K562 (cell line): Measurements from ENCODE around the gene MRPS6. TPM values are rescaled to one million over a fixed set of nuclear protein-coding genes. Genes with fewer than 3 reads are reported as not detected.
A peak's percentile ranks its signal among the peaks of the same experiment; 100 is the strongest.

Experiments used
- ATF1 ChIP-seq, 2 experiments: fragments of 450-650 bp in 1 of 2; IDR thresholded peaks; 2 replicates each; pipeline ENCODE4 v1.6.1; 2016; ENCODE audit warnings: missing compliant biosample characterization in 1 of 2, missing genetic modification characterization in 1 of 2
- CBFB ChIP-seq: sonication (generic); formaldehyde crosslinking; IDR thresholded peaks from 2 replicates; pipeline ENCODE4 v1.4.0; 2020; ENCODE audit warnings: mild to moderate bottlenecking, missing genetic modification reagents
- ELF4 ChIP-seq: fragments of 450-650 bp; formaldehyde crosslinking; IDR thresholded peaks from 2 replicates; pipeline ENCODE4 v1.4.0; 2022; ENCODE audit warnings: missing genetic modification characterization
- EWSR1 ChIP-seq: fragments of 450-650 bp; IDR thresholded peaks from 2 replicates; pipeline ENCODE4 v1.6.1; 2018; ENCODE audit warnings: borderline replicate concordance, mild to moderate bottlenecking, low read depth, moderate library complexity; ENCODE audit not compliant: partially characterized antibody
- FUS ChIP-seq: fragments of 200-400 bp; formaldehyde crosslinking; optimal IDR thresholded peaks from 2 replicates; pipeline ENCODE3; 2017; ENCODE audit warnings: low read depth, low read length
- GTF2A2 ChIP-seq: IDR thresholded peaks from 2 replicates; pipeline ENCODE4 v1.6.1; 2016; ENCODE audit warnings: mild to moderate bottlenecking, missing genetic modification characterization, missing compliant biosample characterization
- HCFC1 ChIP-seq: IDR thresholded peaks from 2 replicates; pipeline ENCODE4 v1.6.1; 2012; ENCODE audit warnings: low read depth, low read length, improper control_type of control experiment
- HIVEP1 ChIP-seq: fragments of 250-450 bp; sonication (Bioruptor Pico); IDR thresholded peaks from 2 replicates; pipeline ENCODE4 v1.4.0; 2020; ENCODE audit warnings: mild to moderate bottlenecking
- HNRNPH1 ChIP-seq: fragments of 200-400 bp; formaldehyde crosslinking; optimal IDR thresholded peaks from 2 replicates; pipeline ENCODE3; 2017; ENCODE audit warnings: low read depth, mild to moderate bottlenecking, low read length, moderate library complexity
- KAT8 ChIP-seq: fragments of 450-650 bp; IDR thresholded peaks from 2 replicates; pipeline ENCODE4 v1.6.1; 2016; ENCODE audit warnings: low read depth, mild to moderate bottlenecking
- MYNN ChIP-seq, 2 experiments: sonication (generic); formaldehyde crosslinking in 1 of 2; IDR thresholded peaks; 2 replicates each; pipeline versions ENCODE4 v1.5.0 to v1.6.1; 2016 to 2020; ENCODE audit warnings: antibody characterized with exemption in 1 of 2, missing genetic modification reagents in 1 of 2
- NCOA4 ChIP-seq: fragments of 450-650 bp; IDR thresholded peaks from 2 replicates; pipeline ENCODE4 v1.6.1; 2018; ENCODE audit warnings: mild to moderate bottlenecking; ENCODE audit not compliant: partially characterized antibody
- NELFE ChIP-seq: IDR thresholded peaks from 2 replicates; pipeline ENCODE4 v1.6.1; 2011; ENCODE audit warnings: mild to moderate bottlenecking; ENCODE audit not compliant: insufficient read depth, insufficient read length
- SAP30 ChIP-seq: fragments of 200-600 bp; sonication (generic); IDR thresholded peaks from 2 replicates; pipeline ENCODE4 v1.6.1; 2012; ENCODE audit warnings: borderline replicate concordance, low read depth, mild to moderate bottlenecking, moderate library complexity, low read length, control low read depth, inconsistent platforms; ENCODE audit not compliant: insufficient read depth, poor library complexity, severe bottlenecking
- SRSF1 ChIP-seq: fragments of 200-400 bp; formaldehyde crosslinking; IDR thresholded peaks from 2 replicates; pipeline ENCODE4 v1.6.1; 2017; ENCODE audit warnings: mild to moderate bottlenecking, low read depth, low read length, moderate library complexity
- TCFL5 ChIP-seq: fragments of 250-450 bp; sonication (Bioruptor Pico); conservative IDR thresholded peaks from 2 replicates; pipeline ENCODE4 v1.6.1; 2021; ENCODE audit warnings: mild to moderate bottlenecking, moderate library complexity, matching md5 sums
- ZEB2 ChIP-seq: fragments of 450-650 bp; IDR thresholded peaks from 2 replicates; pipeline ENCODE4 v1.6.1; 2016
- ZKSCAN3 ChIP-seq: fragments of 250-450 bp; sonication (Bioruptor Pico); IDR thresholded peaks from 2 replicates; pipeline ENCODE4 v1.4.0; 2020
- polyA plus RNA-seq, 8 experiments: library from polyadenylated mRNA; depleted of rRNA in 4 of 8; stranded (reverse) in 5 of 8; unstranded in 3 of 8; fragments of >200 nt; fragmentation: Nextera tagmentation in 2 of 8; fragmentation: Illumina TruSeq in 1 of 8; extraction: Ambion mirVana in 2 of 8; extraction: Trizol in 1 of 8; gene quantifications; 2 replicates each; pipeline versions ENCODE4 v1.2.1 to v1.2.3, GENCODE V29; 2011 to 2014; ENCODE audit warnings: inconsistent platforms in 1 of 8, missing spikeins in 1 of 8
- total RNA-seq, 7 experiments: library from RNA; depleted of rRNA in 6 of 7; stranded (reverse); fragments of >200 nt in 6 of 7; fragmentation: Illumina TruSeq in 2 of 7; extraction: Trizol in 2 of 7; gene quantifications; 2 replicates each; pipeline versions ENCODE4 v1.2.1 to v1.2.3, GENCODE V29; 2011 to 2021; ENCODE audit warnings: low replicate concordance in 1 of 7
- TF ChIP-seq, protein P1 (sequence below): fragments of 250-450 bp; sonication (Bioruptor Pico); IDR thresholded peaks from 2 replicates; pipeline ENCODE4 v1.4.0; 2020; ENCODE audit warnings: mild to moderate bottlenecking
- TF ChIP-seq, protein P2 (sequence below): sonication (generic); formaldehyde crosslinking; IDR thresholded peaks from 2 replicates; pipeline ENCODE4 v1.8.1; 2023; ENCODE audit warnings: mild to moderate bottlenecking, missing genetic modification reagents, moderate library complexity
- TF ChIP-seq, protein P3 (sequence below): fragments of 200-800 bp; sonication (Bioruptor generic); IDR thresholded peaks from 2 replicates; pipeline ENCODE4 v1.6.1; 2016; ENCODE audit warnings: missing genetic modification characterization, missing compliant biosample characterization

MRPS6 gene
- total and polyA plus RNA-seq, 9 of the 15 experiments (the other 6 are each of a cell fraction or from before 2014, with no cell fraction given): 26.1 to 72.0 (median 39.3) TPM

DNA sequence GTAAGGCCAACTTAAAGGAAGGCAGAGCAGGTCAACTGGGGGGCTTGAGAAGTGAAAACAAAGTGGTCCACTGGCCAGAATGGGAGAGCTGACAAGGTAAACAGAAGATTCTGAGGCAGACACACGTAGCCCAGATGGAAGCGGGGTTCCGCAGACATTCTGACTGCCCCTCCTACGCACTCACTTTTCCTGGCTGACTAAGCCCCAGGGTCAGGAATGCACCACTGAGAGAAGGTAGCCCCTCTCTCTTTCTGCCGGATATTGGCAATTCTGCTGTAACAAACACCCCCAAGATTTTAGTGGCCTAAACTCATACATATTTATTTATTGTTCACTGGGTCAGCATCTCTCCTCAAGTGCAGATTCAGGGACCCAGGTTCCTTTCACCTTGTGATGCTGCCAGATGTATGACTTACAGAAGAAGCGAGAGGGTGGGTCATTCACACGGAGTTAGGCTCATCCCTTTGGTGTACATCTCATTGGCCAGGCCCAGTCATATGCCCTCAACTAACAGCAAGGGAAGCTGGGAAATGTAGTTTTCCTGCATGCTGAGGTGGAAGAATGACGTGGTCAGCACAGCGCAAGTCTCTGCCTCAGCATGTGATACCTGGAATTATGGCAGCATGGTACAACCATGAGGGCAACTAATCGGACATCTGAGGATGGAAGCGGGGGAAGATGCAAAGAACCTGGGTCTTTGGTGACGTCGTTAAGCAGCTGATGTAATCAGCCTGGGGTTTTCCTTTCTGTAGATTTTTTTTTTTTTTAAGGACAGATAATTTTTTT, 43.4 kb upstream of the MRPS6 start (continued):
- TF ChIP-seq, protein P1, sequence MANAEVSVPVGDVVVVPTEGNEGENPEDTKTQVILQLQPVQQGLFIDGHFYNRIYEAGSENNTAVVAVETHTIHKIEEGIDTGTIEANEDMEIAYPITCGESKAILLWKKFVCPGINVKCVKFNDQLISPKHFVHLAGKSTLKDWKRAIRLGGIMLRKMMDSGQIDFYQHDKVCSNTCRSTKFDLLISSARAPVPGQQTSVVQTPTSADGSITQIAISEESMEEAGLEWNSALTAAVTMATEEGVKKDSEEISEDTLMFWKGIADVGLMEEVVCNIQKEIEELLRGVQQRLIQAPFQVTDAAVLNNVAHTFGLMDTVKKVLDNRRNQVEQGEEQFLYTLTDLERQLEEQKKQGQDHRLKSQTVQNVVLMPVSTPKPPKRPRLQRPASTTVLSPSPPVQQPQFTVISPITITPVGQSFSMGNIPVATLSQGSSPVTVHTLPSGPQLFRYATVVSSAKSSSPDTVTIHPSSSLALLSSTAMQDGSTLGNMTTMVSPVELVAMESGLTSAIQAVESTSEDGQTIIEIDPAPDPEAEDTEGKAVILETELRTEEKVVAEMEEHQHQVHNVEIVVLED (CRISPR knock-in tag): no peak
- no peak for TF ChIP-seq EWSR1
- TF ChIP-seq FUS: no peak
- no peak for TF ChIP-seq NCOA4
- TF ChIP-seq ATF1 (CRISPR knock-in tag; IDR thresholded peaks at IDR 0.05): no peak
- peak; percentile 96 for TF ChIP-seq ATF1 (tag; IDR thresholded peaks at IDR 0.05)
- TF ChIP-seq CBFB (CRISPR knock-in tag): no peak
- no peak for TF ChIP-seq SRSF1
- TF ChIP-seq ELF4 (CRISPR knock-in tag): no peak
- TF ChIP-seq MYNN (IDR thresholded peaks at IDR 0.05): no peak
- no peak for TF ChIP-seq MYNN (CRISPR knock-in tag; IDR thresholded peaks at IDR 0.05)
- TF ChIP-seq TCFL5 (CRISPR knock-in tag): no peak
- peak; percentile 79 for TF ChIP-seq ZEB2
- no peak for TF ChIP-seq ZKSCAN3
- no peak for TF ChIP-seq SAP30
- TF ChIP-seq HIVEP1: no peak
- peak; percentile 98 for TF ChIP-seq HCFC1
- no peak for TF ChIP-seq GTF2A2 (tag)
- TF ChIP-seq HNRNPH1: no peak
- no peak for TF ChIP-seq NELFE
- TF ChIP-seq, protein P2, sequence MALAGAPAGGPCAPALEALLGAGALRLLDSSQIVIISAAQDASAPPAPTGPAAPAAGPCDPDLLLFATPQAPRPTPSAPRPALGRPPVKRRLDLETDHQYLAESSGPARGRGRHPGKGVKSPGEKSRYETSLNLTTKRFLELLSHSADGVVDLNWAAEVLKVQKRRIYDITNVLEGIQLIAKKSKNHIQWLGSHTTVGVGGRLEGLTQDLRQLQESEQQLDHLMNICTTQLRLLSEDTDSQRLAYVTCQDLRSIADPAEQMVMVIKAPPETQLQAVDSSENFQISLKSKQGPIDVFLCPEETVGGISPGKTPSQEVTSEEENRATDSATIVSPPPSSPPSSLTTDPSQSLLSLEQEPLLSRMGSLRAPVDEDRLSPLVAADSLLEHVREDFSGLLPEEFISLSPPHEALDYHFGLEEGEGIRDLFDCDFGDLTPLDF: no peak
- no peak for TF ChIP-seq KAT8
- TF ChIP-seq, protein P3, sequence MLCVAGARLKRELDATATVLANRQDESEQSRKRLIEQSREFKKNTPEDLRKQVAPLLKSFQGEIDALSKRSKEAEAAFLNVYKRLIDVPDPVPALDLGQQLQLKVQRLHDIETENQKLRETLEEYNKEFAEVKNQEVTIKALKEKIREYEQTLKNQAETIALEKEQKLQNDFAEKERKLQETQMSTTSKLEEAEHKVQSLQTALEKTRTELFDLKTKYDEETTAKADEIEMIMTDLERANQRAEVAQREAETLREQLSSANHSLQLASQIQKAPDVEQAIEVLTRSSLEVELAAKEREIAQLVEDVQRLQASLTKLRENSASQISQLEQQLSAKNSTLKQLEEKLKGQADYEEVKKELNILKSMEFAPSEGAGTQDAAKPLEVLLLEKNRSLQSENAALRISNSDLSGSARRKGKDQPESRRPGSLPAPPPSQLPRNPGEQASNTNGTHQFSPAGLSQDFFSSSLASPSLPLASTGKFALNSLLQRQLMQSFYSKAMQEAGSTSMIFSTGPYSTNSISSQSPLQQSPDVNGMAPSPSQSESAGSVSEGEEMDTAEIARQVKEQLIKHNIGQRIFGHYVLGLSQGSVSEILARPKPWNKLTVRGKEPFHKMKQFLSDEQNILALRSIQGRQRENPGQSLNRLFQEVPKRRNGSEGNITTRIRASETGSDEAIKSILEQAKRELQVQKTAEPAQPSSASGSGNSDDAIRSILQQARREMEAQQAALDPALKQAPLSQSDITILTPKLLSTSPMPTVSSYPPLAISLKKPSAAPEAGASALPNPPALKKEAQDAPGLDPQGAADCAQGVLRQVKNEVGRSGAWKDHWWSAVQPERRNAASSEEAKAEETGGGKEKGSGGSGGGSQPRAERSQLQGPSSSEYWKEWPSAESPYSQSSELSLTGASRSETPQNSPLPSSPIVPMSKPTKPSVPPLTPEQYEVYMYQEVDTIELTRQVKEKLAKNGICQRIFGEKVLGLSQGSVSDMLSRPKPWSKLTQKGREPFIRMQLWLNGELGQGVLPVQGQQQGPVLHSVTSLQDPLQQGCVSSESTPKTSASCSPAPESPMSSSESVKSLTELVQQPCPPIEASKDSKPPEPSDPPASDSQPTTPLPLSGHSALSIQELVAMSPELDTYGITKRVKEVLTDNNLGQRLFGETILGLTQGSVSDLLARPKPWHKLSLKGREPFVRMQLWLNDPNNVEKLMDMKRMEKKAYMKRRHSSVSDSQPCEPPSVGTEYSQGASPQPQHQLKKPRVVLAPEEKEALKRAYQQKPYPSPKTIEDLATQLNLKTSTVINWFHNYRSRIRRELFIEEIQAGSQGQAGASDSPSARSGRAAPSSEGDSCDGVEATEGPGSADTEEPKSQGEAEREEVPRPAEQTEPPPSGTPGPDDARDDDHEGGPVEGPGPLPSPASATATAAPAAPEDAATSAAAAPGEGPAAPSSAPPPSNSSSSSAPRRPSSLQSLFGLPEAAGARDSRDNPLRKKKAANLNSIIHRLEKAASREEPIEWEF (CRISPR knock-in tag): no peak
